Colonic mucosa (tissue), 4 donors: ENCODE data around the gene ZMIZ1. TPM values are rescaled to one million over a fixed set of nuclear protein-coding genes. Genes with fewer than 3 reads are reported as not detected.

Source experiments
- DNase-seq: peaks from one replicate; pipeline ENCODE4 v3.0.0-alpha.2; 2020
- H3K27ac ChIP-seq: fragments of 200-600 bp; one replicate; pipeline ENCODE4 v1.8.0; 2021
- H3K27me3 ChIP-seq: fragments of 200-600 bp; one replicate; pipeline ENCODE4 v1.8.0; 2021
- H3K36me3 ChIP-seq: fragments of 200-600 bp; one replicate; pipeline ENCODE4 v1.8.0; 2021
- H3K4me1 ChIP-seq: fragments of 200-600 bp; one replicate; pipeline ENCODE4 v1.8.0; 2021; ENCODE audit warnings: mild to moderate bottlenecking
- H3K4me3 ChIP-seq: fragments of 200-600 bp; one replicate; pipeline ENCODE4 v1.8.0; 2021
- H3K9ac ChIP-seq, 2 donors: one replicate each; pipeline ENCODE4 v1.7.0; 2013; ENCODE audit warnings: control low read depth in 2 of 2, low read depth in 2 of 2, low read length in 2 of 2
- H3K9me3 ChIP-seq: fragments of 200-600 bp; one replicate; pipeline ENCODE4 v1.8.0; 2021
- CTCF ChIP-seq: fragments of 200-600 bp; IDR thresholded peaks from one replicate; pipeline ENCODE4 v1.8.0; 2022; ENCODE audit warnings: antibody characterized with exemption, mild to moderate bottlenecking
- intact Hi-C: fragments of 100-400 bp; cut with DNase I; formaldehyde crosslinking; loops from one replicate; pipeline ENCODE4 v1.14.1; 2022
- total RNA-seq, 2 donors: library from RNA; stranded (reverse); fragmentation: NEBNext Ultra II Directional in 1 of 2; extraction: Animal tissue kit (Norgen Biotek cat#: 25700) in 1 of 2; gene quantifications; one replicate each; pipeline ENCODE4 v1.2.1, GENCODE V29; 2021
- donor health status: healthy.
- donor health status: DM: no; HTN: no; CAD: no.
- donor health status: DM: no; HTN: no; CAD: no.

Gene ZMIZ1
- total RNA-seq, 2 donors from 2014 or later = 51.0 to 54.0 TPM

- Histone ChIP-seq H3K27me3 (no peaks in the 10 kb centered on the region), H3K27ac (peak overlapping the region; percentile 57), H3K9me3 (no peaks in the 10 kb centered on the region), H3K4me3 (no peak overlapping the region), H3K4me1 (peaks cover 53% of the 10 kb centered on the region), H3K9ac (peak overlapping the region in 1 of 2 donors; percentile 48), H3K36me3 (no peaks in the 10 kb centered on the region)
- TF ChIP-seq CTCF = no peak
- intact Hi-C loops = no loop called here
- DNase-seq = peak; percentile 93
These were observed 15.5 kb downstream of the ZMIZ1 start for GRCh38 chr10:79084012-79084971.

DNA sequence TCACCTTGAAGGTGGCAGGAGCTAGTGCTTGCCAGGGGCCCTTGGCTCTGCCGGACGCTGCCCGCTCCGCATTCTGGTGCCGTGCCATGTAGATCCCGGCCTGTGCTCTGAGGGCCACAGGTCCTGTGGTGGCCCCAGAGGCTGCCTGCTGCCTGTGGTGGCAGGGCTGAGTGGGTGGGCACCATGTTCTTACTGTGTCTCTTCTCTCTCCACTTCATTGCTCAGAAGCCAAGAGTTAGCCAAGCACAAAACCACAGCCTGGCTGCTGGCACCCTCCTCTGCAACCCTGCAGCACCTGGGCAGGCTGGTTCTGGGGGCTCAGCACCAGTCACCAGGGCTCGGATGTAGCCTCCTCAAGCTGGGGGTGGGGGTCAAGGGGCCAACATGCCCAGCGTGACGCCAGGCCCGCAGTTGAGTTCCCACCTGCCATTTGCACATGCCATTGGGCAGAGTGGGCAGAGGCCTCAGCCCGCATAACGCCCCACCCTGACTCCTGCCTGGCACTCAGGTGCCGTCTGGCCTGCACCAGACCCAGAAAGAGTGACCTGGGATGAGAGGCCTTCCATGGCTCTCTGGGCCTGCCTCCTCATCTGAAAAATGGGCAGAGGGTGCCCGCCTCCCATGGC is 16.3 kb downstream of the ZMIZ1 start:
- H3K9ac ChIP-seq = peak overlapping the region in 1 of 2 donors; percentile 48
- DNase-seq = no peak
- H3K9me3 ChIP-seq = no peaks in the 10 kb centered on the region
- H3K27me3 ChIP-seq = no peaks in the 10 kb centered on the region
- no peaks in the 10 kb centered on the region for H3K36me3 ChIP-seq
- no peak overlapping the region for H3K27ac ChIP-seq
- H3K4me1 ChIP-seq = peaks cover 46% of the 10 kb centered on the region
- intact Hi-C loops = no loop called here
- H3K4me3 ChIP-seq = no peak overlapping the region
- no peak for TF ChIP-seq CTCF

- no peaks in the 10 kb centered on the region for H3K9me3 ChIP-seq
- DNase-seq = no peak
- no peak for TF ChIP-seq CTCF
- H3K27me3 ChIP-seq = no peaks in the 10 kb centered on the region
- no peak overlapping the region for H3K9ac ChIP-seq
- H3K36me3 ChIP-seq = no peaks in the 10 kb centered on the region
- H3K4me1 ChIP-seq = peaks cover 34% of the 10 kb centered on the region
- intact Hi-C loops = no loop called here
- no peak overlapping the region for H3K27ac ChIP-seq
- H3K4me3 ChIP-seq = no peak overlapping the region
These were observed 18.1 kb downstream of the ZMIZ1 start for GRCh38 chr10:79086822-79087221.

- intact Hi-C loops = no loop called here
- Histone ChIP-seq H3K9me3 (no peaks in the 10 kb centered on the region), H3K27me3 (no peaks in the 10 kb centered on the region), H3K4me3 (no peak overlapping the region), H3K36me3 (no peaks in the 10 kb centered on the region), H3K27ac (peak overlapping the region; percentile 18), H3K9ac (peak overlapping the region in 1 of 2 donors; percentile 13), H3K4me1 (peaks cover 32% of the 10 kb centered on the region)
- no peak for TF ChIP-seq CTCF
- no peak for DNase-seq
These were observed 19.0 kb downstream of the ZMIZ1 start for GRCh38 chr10:79087721-79088120.

GRCh38 chr10:79088176-79088575 is 19.4 kb downstream of the ZMIZ1 start:
- intact Hi-C loops = no loop called here
- H3K27me3 ChIP-seq = no peaks in the 10 kb centered on the region
- no peak for TF ChIP-seq CTCF
- H3K36me3 ChIP-seq = no peaks in the 10 kb centered on the region
- H3K4me3 ChIP-seq = no peak overlapping the region
- peak overlapping the region in 1 of 2 donors; percentile 13 for H3K9ac ChIP-seq
- H3K27ac ChIP-seq = peak overlapping the region; percentile 18
- peak; percentile 73 for DNase-seq
- H3K9me3 ChIP-seq = no peaks in the 10 kb centered on the region
- H3K4me1 ChIP-seq = peaks cover 28% of the 10 kb centered on the region
